HG02970 (cell line): Measurements from ENCODE around the gene NFS1.
"Not testable (repeated sequence)": the region's sequence is repeated elsewhere in the genome, so short reads cannot be mapped to it uniquely, and the experiment has no call there.

Experiments
- ATAC-seq: cut with Tn5 transposase; IDR thresholded peaks from one replicate; pipeline ENCODE4 v1.9.1; 2021; ENCODE audit warnings: mild to moderate bottlenecking, moderate library complexity, moderate number of reproducible peaks; ENCODE audit not compliant: unreplicated experiment, low FRiP score

NFS1 gene

DNA sequence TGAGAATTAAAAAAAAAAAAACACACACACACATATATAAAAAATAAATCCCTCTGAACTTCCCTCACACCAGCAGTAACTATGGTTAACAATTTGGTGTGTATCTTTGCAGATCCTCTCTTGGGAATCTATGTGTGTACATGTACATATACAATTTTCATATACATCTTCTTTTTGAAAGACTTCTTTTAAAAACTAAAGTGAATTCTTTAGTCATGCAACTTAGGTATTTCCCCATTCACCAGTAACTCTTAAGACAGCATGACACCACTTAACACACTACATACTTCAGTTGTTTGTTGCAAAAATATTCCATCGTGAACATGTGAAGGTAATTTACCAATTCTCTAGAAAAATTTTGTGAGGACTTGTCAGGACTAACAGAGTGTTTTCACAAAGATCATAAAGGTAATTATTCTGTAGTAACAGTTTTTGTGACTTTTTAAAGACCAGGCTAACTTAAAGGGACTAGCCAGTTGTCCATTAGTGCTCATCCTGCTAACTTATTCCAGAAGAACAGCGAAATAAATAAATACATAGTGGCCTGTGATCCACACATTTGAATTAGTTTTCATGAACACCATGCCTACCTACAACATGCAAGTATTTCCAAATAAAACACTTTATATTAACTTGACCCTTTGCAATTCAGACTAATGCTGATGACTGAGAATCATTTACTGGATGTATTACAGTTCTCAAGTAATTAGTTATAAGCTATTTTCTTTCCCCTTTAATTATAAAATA, 30.9 kb upstream of the NFS1 start:
- no peak for ATAC-seq

DNA sequence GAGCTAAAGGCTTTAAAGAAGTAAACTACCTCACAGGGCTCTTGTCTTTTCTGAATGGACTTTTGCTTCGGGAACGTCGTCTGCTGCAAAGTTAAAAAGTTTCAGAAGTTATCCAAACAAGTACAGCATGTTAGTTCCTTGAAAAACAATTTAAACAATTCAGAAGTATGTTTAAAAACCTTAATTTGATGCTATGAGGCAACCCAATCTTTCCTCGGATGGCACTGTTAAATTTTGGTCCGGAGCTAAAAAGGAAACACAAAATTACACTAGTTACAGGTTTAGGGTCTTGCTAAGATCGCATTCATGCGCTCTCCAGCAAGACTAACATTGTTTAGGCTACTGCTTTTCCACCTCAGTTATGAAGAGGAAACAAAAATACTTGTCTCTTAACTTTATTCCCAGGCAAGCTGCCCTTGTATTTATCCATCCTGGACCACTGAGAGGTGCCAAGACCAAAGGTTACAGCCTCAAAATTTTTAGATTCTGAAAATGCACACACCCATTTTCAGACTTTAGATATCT, 30.2 kb upstream of the NFS1 start:
- ATAC-seq, result no peak

DNA sequence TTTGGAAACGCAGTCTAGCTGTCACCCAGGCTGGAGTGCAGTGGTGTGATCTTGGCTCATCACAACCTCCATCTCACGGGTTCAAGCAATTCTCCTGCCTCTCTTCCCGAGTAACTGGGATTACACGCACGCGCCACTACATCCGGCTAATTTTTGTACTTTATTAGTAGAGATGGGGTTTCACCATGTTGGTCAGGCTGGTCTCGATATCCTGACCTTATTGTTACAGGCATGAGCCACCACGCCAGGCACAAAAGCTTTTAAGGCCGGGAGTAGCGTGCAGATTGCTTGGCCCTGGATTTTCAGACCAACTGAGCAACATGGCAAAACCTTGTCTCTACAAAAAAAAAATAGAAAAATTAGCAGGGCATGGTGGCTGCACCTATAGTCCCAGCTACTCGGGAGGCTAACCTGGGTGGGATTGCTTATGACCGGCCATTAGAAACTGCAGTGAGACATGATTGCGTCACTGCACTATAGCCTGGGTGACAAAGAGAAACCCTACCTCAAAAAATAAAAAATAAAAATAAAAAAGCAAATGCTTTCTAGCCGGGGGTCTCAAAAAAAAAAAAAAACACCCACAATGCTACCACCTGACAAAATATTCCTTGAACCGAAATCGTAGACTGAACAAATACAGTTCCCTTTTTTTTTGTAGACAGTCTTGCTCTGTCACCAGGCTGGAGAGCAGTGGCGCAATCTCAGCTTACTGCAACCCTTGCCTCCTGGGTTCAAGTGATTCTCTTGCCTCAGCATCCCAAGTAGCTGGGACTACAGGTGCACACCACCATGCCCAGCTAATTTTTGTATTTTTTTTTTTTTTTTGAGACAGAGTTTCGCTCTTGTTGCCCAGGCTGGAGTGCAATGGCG, 27.9 kb upstream of the NFS1 start:
- ATAC-seq, result no peak

DNA sequence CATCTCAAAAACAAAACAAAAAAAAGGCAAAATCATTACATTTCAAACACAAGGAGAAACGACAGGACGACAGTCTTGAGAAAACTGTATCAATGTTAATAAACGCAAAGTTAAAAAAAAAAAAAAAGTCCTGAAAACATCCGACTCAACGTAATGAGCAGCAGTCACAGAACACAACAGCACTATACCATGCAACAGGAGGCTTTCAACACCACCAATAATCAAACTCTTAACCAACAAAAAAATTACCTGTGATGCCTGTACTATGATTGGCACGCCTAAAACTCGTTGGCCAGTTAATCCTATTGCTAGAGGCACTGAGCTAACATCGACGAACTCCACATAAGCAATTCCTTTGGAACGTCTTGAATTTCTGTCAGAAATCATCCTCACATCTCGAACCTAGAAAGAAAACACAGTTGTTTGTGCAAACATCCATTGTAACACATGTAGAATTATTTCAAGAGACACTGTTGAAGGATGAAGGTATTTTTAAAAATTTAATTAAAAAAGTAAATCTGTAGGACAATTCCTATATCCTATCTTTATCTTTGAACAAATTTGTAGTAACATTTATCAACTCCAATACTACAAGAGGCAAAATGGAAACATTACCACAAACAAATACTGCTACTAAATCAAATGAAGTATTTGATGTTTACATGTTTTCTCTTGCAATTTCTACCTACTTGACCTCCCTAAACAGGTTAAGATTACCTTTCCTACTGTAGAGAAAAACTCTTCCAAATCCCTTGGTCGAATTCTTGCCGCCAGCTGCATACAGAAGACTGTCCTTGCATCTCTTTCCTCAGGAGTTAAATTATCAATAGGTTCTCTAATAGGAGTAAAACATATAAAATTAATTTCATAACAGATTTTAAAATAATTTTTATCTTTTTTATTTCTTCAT, 25.4 kb upstream of the NFS1 start:
- ATAC-seq, result no peak

DNA sequence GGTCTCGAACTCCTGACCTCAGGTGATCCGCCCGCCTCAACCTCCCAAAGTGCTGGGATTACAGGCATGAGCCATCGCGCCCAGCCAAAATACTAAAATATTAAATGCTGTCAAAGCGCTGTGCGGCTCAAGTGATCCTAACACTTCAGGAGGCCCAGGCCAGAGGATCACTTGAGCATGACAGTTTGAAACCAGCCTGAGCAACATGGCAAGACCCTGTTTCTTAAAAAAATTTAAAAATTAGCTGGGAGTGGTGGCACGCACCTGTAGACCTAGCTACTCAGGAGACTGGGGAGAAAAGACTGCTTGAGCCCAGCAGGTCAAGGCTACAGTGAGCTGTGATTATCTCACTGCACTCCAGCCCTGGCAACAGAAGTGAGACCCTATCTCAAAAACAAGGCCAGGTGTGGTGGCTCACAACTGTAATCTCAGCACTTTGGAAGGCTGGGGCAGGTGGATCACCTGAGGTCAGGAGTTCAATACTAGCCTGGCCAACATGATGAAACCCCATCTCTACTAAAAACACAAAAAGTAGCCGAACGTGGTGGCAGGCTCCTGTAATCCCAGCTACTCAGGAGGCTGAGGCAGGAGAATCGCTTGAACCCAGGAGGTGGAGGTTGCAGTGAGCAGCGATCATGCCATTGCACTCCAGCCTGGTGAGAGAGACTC, 24.6 kb upstream of the NFS1 start:
- not testable (repeated sequence) for ATAC-seq

DNA sequence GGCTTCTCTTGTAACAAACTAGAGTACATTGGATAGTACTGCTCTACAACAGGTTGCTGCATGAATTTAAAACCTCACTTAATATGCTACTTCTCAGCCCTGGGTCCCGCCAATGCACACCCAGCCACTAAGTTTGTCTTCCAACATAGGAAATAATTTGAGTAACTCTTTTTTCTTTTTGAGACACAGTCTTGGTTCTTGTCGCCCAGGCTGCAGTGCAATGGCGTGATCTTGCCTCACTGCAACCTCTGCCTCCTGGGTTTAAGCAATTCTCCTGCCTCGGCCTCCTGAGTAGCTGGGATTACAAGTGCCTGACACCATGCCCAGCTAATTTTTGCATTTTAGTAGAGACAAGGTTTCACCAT, 24.1 kb upstream of the NFS1 start:
- not testable (repeated sequence) for ATAC-seq

DNA sequence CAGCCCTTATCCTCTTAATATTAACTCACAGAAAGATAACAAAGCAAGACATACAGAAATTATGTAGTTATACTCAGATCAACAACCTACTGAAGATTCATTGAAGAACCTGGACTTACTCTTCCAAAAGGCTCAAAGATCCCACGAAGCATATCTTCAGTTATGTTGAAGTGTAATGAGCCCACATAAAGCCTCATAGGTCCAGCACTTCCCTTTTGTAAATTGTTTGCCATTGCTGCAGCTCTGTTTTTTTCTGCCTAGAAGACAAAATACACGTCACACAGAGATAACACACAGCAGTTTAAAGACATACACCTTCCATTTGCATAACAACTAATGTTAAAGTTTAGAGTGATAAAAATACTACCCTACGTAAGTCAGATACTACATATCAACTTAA, 22.5 kb upstream of the NFS1 start:
- no peak for ATAC-seq

DNA sequence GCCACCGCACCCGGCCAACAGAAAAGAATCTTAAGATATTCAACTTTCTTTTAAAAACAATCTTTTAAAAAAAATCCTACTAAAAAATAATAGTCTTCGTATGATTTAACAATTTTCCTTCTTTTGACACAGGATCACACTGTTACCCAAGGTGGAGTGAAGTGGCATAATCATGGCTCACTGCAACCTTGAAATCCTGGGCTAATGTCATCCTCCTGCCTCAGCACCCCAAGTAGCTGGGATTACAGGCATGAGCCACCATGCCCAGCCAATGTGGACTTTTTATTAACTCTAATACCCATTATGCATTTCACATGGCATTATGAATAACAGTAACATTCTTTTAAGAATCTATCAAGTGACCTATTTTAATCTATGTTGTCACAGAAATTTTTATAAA, 22.1 kb upstream of the NFS1 start:
- ATAC-seq, result no peak

DNA sequence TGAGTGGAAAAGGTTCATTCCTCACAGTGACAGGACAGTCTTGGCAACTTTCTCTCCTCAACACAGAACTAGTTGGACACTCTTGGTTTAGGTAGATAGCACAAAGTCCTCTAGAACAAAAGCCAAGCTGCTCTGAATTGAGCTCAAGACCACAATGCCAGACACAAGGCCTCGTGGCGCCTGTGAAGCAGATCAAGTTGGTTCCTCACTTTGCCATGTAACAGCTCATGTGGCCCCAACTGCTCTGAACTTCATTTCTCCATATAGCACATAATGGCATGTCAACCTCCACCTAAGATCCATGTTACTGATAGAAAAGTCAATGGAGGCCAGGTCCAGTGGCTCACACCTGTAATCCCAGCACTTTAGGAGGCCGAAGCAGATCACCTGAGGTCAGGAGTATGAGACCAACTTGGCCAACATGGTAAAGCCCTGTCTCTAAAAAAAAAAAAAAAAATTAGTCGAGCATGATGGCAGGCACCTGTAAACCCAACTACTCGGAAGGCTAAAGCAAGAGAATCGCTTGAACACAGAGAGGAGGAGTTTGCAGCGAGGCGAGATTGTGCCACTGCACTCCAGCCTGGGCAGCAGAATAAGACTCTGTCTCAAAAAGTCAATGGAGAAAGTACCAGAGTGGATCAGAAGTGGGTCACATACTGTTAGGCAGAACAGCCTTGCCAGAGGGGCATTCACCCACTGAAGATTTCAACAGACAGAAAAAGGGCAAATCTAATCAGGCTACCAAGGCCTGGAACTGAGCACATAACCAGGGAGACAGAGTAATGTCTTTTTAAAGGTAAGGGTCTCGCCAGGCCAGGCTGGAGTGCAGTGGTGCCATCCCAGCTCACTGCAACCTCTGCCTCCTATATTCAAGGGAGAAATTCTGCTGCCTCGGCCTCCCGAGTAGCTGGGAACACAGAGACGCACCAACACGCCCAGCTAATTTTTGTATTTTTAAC, 21.3 kb upstream of the NFS1 start:
- no peak for ATAC-seq

DNA sequence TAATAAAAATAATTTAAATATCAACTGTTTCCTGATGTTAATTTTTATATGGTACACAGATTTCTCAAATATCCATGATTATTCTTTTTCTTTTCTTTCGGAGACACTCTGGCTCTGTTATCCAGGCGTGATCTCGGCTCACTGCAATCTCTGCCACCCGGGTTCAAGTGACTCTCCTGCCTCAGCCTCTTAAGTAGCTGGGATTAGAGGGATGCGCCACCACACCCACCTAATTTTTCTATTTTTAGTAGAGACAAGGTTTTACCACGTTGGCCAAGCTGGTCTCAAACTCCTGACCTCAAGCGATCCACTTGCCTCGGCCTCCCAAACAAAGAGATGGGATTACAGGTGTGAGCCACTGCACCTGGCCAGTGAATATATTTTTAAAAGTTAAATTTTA, 20.6 kb upstream of the NFS1 start:
- no peak for ATAC-seq

DNA sequence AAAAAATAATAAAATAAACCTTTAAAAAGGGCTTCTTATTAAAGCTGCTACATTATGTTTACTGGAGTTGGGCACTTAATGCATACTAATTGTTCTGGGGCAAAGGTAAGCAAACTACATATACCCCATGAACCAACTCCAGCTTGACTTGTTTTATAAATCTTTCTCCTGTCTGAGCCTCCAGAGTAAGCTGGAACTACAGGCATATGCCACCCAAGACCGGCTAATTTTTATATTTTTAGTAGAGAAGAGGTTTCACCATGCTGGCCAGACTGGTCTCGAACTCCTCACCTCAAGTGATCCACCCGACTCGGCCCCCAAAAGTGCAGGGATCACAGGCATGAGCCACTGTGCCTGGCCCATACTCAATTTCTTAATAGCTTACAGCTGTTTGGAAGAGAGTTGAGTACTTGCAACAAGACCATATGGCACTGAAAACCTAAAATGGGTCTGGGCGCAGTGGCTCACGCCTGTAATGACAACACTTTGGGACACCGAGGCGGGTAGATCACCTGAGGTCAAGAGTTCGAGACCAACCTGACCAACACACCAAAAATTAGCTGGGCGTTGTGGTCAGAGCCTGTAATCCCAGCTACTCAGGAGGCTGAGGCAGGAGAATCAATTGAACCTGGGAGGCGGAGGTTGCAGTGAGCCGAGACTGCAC, 20.0 kb upstream of the NFS1 start:
- no peak for ATAC-seq

DNA sequence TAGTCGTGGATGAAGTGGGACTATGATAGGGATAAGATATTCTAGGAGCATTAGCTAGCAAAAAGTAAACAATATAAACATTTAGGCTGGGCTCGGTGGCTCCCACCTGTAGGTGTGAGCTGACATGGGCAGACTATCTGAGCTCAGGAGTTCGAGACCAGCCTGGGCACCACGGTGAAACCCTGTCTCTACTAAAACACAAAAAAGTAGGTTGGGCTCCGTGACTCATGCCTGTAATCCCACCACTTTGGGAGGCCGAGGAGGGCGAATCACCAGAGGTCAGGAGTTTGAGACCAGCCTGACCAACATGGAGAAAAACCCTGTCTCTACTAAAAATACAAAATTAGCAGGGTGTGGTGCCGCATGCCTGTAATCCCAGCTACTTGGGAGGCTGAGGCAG, 19.2 kb upstream of the NFS1 start:
- not testable (repeated sequence) for ATAC-seq

DNA sequence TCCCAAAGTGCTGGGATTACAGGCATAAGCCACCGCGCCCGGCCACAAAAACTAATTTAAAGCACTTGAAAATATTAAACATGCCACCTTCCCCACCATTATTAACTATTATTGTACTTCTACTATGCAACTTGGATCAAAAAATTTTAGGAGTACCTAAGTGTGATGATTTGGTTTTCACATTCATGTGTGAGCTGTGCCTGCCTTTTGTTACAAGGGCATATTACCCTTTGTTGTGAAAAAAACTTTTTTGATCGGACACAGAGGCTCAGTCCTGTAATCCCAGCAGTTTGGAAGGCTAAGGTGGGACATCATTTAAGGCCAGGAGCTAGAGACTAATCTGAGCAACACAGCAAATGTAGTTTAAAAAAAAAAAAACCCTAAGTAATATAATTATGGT, 17.2 kb upstream of the NFS1 start:
- no peak for ATAC-seq

DNA sequence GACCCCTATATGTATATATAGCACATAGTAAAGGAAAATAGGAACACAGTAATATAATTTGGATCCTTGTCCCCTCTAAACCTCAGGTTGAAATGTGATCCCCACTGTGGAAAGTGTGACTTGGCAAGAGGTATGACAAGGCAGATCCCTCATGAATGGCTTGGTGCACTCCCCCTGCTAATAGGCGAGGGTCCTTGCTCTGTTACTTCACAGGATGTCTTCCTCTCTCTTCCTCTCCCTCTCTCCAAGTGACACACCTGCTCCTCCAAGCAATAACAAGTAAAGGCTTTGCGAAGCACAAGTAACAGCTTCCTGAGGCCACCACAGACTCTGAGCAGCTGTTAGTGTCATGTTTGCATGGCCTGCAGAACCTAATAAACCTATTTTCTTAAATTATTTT, 16.5 kb upstream of the NFS1 start:
- ATAC-seq, result no peak

DNA sequence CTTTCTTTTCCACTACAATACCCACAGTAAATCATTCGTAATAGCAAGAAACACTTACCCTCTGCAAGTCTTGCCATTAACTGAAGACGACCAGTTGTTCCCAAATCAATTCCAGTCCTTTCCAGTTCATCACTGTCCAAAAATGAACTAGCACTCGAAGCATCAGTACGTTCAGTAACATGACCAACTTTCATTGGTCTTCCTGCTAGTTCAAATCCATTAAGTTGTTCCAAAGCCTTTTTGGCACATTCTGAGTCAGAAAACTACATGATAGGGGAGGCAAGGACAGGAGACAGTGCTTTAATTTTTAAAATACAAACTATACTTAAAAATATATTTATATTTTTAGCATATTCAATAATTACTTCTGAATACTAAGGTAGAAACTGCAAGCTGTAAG, 15.0 kb upstream of the NFS1 start:
- ATAC-seq, result no peak

DNA sequence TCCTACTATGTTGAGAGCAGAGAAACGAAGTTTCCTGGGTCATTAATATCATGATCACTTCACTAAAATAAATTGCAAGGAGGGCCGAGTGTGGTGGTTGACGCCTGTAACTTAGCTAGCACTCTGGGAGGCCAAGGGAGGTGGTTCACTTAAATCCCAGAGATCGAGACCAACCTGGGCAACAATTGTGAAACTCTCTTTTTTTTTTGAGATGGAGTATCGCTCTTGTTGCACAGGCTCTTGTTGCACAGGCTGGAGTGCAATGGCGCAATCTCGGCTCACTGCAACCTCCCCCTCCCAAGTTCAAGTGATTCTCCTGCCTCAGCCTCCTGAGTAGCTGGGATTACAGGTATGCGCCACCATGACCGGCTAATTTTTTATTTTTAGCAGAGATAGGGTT, 14.0 kb upstream of the NFS1 start:
- ATAC-seq, result not testable (repeated sequence)

DNA sequence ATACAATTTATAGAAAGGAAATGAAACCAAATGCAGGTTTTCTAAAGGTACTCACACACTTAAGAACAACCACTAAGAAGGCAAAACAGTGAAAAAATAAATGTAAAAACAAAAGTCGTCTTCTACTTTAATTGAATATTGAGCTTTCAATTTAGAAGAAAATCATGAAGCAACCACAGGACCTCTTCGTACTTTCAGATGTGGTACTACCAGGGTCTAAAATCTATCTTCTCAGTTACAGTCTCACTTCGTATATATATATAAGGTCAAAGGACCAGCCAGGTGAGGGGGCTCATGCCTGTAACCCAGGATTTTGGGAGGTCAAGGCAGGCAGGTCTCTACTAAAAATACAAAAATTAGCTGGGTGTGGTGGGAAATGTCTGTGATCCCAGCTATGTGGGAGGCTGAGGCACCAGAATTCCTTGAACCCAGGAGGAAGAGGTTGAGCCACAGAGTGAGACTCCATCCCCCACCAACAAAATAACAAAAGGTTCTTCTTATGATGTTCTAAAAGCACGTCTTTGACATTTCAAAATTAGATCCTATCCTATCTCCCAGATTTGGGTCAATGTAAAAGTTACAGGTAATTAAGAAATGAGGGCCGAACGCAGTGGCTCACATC, 12.5 kb upstream of the NFS1 start:
- no peak for ATAC-seq
